ENCODE measurements around the gene PALLD. TPM values are rescaled to one million over a fixed set of nuclear protein-coding genes. Genes with fewer than 3 reads are reported as not detected.

PALLD gene
- total and polyA plus RNA-seq, 2 of the 8 experiments (the other 6 are each of a cell fraction or from before 2014, with no cell fraction given) = 10.5 to 25.0 TPM

DNA sequence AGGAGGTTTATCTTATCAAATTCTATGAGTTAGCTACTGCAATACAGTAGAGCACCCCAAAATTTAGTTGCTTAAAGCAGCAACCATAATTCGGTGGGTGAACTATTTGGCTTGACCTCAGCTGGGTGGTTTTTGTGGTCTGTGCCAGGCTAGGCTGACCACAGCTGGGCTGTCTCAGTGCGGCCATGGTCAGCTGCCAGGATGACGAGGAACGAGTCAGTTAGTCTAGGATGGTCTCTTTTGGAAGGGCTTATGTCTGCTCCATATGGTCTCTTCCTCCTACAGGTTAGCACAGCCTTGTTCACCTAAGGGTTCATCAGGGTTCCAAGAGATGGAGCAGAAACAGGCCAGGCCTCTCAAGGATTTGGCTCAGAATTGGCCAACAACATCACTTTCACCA, 210.4 kb downstream of the PALLD start:
- no peak for DNase-seq (ENCODE audit: low read depth in 1 of 2, low spot score in 2 of 2)
- ChIA-PET POLR2A (ENCODE audit: partially characterized antibody) (no interaction called here), CTCF (ENCODE audit: partially characterized antibody) (interaction anchor here (0.9 to 1.7 kb wide), 6 partner anchors 11 to 132 kb away, joined by 3 to 5 read pairs (median 4); no protein-coding TSS in a partner anchor)
- no peak overlapping the region for H3K4ac ChIP-seq (replicated peaks; ENCODE audit: insufficient read length, low read depth, low read length)
- no peak overlapping the region for H3K27ac ChIP-seq (ENCODE audit: low read depth, low read length)
- H3K4me1 ChIP-seq (replicated peaks in 1 of 4; ENCODE audit: control insufficient read depth in 3 of 4, insufficient read depth in 4 of 4, low read length in 3 of 4) = no peaks in the 10 kb centered on the region
- H2AFZ ChIP-seq (ENCODE audit: low read length) = no peak overlapping the region
- no peak for TF ChIP-seq SP2 (IDR thresholded peaks at IDR 0.05; ENCODE audit: low read length)
- TF ChIP-seq POLR2AphosphoS5 (IDR thresholded peaks at IDR 0.05; ENCODE audit: low read depth, low read length) = no peak
- no peak for TF ChIP-seq GTF2F1 (IDR thresholded peaks at IDR 0.05; ENCODE audit: borderline replicate concordance, low read depth, low read length)
- no peak for TF ChIP-seq JUND (IDR thresholded peaks at IDR 0.05; ENCODE audit: low read length)
- TF ChIP-seq, protein P1, sequence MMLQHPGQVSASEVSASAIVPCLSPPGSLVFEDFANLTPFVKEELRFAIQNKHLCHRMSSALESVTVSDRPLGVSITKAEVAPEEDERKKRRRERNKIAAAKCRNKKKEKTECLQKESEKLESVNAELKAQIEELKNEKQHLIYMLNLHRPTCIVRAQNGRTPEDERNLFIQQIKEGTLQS (IDR thresholded peaks at IDR 0.05; ENCODE audit: insufficient read depth, low read depth, low read length) = no peak
- no peak for TF ChIP-seq YY1 (IDR thresholded peaks at IDR 0.05; ENCODE audit: low read depth, low read length)
- no peak for TF ChIP-seq SUZ12 (IDR thresholded peaks at IDR 0.05; ENCODE audit: low read length)
- TF ChIP-seq KDM5A (IDR thresholded peaks at IDR 0.05; ENCODE audit: low read length) = no peak
- no peak for TF ChIP-seq SP1 (IDR thresholded peaks at IDR 0.05; ENCODE audit: low read depth, low read length)
- no peak for TF ChIP-seq EZH2 (IDR thresholded peaks at IDR 0.05; ENCODE audit: low read depth, low read length, severe bottlenecking)
- TF ChIP-seq CHD2 (IDR thresholded peaks at IDR 0.05; ENCODE audit: low read length) = no peak
- H4K5ac ChIP-seq (ENCODE audit: insufficient read length, low read depth, low read length) = no peak overlapping the region
- no peaks in the 10 kb centered on the region for H3K23me2 ChIP-seq (ENCODE audit: low read depth, low read length)
- H3K14ac ChIP-seq (ENCODE audit: insufficient read length) = no peak overlapping the region
- H3K79me2 ChIP-seq (ENCODE audit: control insufficient read depth in 1 of 2, insufficient read depth in 2 of 2, low read length in 2 of 2) = no peaks in the 10 kb centered on the region
- H2BK15ac ChIP-seq (ENCODE audit: low read length) = 0 out of 2 replicates have a peak overlapping the region, but pooled peaks have one; percentile 50
- H3K4me2 ChIP-seq (ENCODE audit: insufficient read depth in 1 of 2, low read depth in 2 of 2, low read length in 2 of 2) = no peak overlapping the region
- H4K8ac ChIP-seq (ENCODE audit: extremely low read depth, insufficient read depth, low read length) = no peak overlapping the region
- H2AK5ac ChIP-seq (ENCODE audit: low read depth, low read length) = no peak overlapping the region
- FAIRE-seq = no peak
- no peaks in the 10 kb centered on the region for H3K79me1 ChIP-seq (ENCODE audit: low read depth, low read length)
- H2BK5ac ChIP-seq (ENCODE audit: low read depth, low read length) = no peak overlapping the region
- H2BK20ac ChIP-seq (ENCODE audit: low read length) = no peak overlapping the region
- no peaks in the 10 kb centered on the region; a peak in 1 of 7 replicates for H3K27me3 ChIP-seq (replicated peaks in 1 of 4; ENCODE audit: control insufficient read depth in 3 of 4, extremely low read depth in 1 of 4, insufficient read depth in 3 of 4, low read length in 3 of 4)
- H4K20me1 ChIP-seq (replicated peaks in 1 of 2; ENCODE audit: control insufficient read depth in 1 of 2, insufficient read depth in 2 of 2, low read length in 2 of 2) = no peaks in the 10 kb centered on the region
- no peak overlapping the region for H3K56ac ChIP-seq (replicated peaks; ENCODE audit: insufficient read length, low read depth, low read length)
- H3K9ac ChIP-seq (replicated peaks in 1 of 4; ENCODE audit: extremely low read depth in 1 of 4, low read depth in 3 of 4, low read length in 3 of 4) = no peak overlapping the region
- H3K9me3 ChIP-seq (ENCODE audit: insufficient read depth in 2 of 2, low read depth in 1 of 2, low read length in 1 of 2) = no peaks in the 10 kb centered on the region
- H3K36me3 ChIP-seq (ENCODE audit: control insufficient read depth in 2 of 4, insufficient read depth in 4 of 4, low read length in 3 of 4) = no peaks in the 10 kb centered on the region
- H3K18ac ChIP-seq (ENCODE audit: extremely low read depth, low read length) = no peak overlapping the region
- H3K4me3 ChIP-seq (ENCODE audit: extremely low read depth in 1 of 4, insufficient read depth in 2 of 4, low read depth in 3 of 4, low read length in 4 of 4) = no peak overlapping the region
- 93% methylated on average over 4 of the region's 4 CpGs; no CpG with 5 or more reads in 1 of the 2 experiments for WGBS, 2 experiments (ENCODE audit: extremely low coverage in 1 of 2, insufficient coverage in 1 of 2, insufficient read length in 1 of 2, insufficient replicate concordance in 2 of 2, low coverage in 1 of 2, low lambda C conversion rate in 2 of 2, missing lambda C conversion rate in 1 of 2)
- H2BK12ac ChIP-seq (ENCODE audit: low read depth, low read length) = no peak overlapping the region
- no peak overlapping the region for H3K23ac ChIP-seq (ENCODE audit: insufficient read length)
- no peak overlapping the region for H2BK120ac ChIP-seq (replicated peaks; ENCODE audit: low read depth, low read length)
- H4K91ac ChIP-seq (replicated peaks; ENCODE audit: insufficient read length, low read length) = no peak overlapping the region

Measured in H1 (cell line).